Measurements from ENCODE around the gene ATP6V1D. TPM values are rescaled to one million over a fixed set of nuclear protein-coding genes. Genes with fewer than 3 reads are reported as not detected.
"Not testable (repeated sequence)": the region's sequence is repeated elsewhere in the genome, so short reads cannot be mapped to it uniquely, and the experiment has no call there.

The ATP6V1D gene
- total RNA-seq, 1 experiment from 2014 or later, result 53.2 TPM

- peaks cover 40% of the 10 kb centered on the region for H3K36me3 ChIP-seq
- DNase-seq, result no peak
- H3K27me3 ChIP-seq, result no peaks in the 10 kb centered on the region
- H3K9me3 ChIP-seq, result no peaks in the 10 kb centered on the region
- no peak overlapping the region for H3K4me3 ChIP-seq
Observed at GRCh38 chr14:67385120-67385519, 25.5 kb upstream of the ATP6V1D start.

- H3K4me3 ChIP-seq, result no peak overlapping the region
- H3K27me3 ChIP-seq, result no peaks in the 10 kb centered on the region
- peaks cover 61% of the 10 kb centered on the region for H3K36me3 ChIP-seq
- H3K9me3 ChIP-seq, result no peaks in the 10 kb centered on the region
- DNase-seq, result no peak
Observed at GRCh38 chr14:67377916-67378315, 18.3 kb upstream of the ATP6V1D start.

GRCh38 chr14:67373347-67373746, 13.7 kb upstream of the ATP6V1D start:
- Histone ChIP-seq H3K36me3 (peaks cover 49% of the 10 kb centered on the region), H3K4me3 (no peak overlapping the region), H3K9me3 (no peaks in the 10 kb centered on the region), H3K27me3 (no peaks in the 10 kb centered on the region)
- no peak for DNase-seq

- Histone ChIP-seq H3K9me3 (no peaks in the 10 kb centered on the region), H3K36me3 (peaks cover 52% of the 10 kb centered on the region), H3K27me3 (no peaks in the 10 kb centered on the region), H3K4me3 (no peak overlapping the region)
- DNase-seq, result no peak
Observed at GRCh38 chr14:67372833-67373232, 13.2 kb upstream of the ATP6V1D start.

GRCh38 chr14:67371247-67372148, 11.9 kb upstream of the ATP6V1D start:
- no peak for DNase-seq
- peaks cover 56% of the 10 kb centered on the region for H3K36me3 ChIP-seq

GRCh38 chr14:67370830-67371229, 11.2 kb upstream of the ATP6V1D start:
- Histone ChIP-seq H3K4me3 (no peak overlapping the region), H3K27me3 (no peaks in the 10 kb centered on the region), H3K9me3 (no peaks in the 10 kb centered on the region), H3K36me3 (peaks cover 57% of the 10 kb centered on the region)
- DNase-seq, result peak; percentile 7

More at GRCh38 chr14:67371247-67372148, 11.9 kb upstream of the ATP6V1D start:
- Histone ChIP-seq H3K4me3 (no peak overlapping the region), H3K27me3 (no peaks in the 10 kb centered on the region), H3K9me3 (no peaks in the 10 kb centered on the region)

GRCh38 chr14:67365476-67365875, 5.9 kb upstream of the ATP6V1D start:
- Histone ChIP-seq H3K9me3 (no peaks in the 10 kb centered on the region), H3K27me3 (no peaks in the 10 kb centered on the region), H3K4me3 (no peak overlapping the region), H3K36me3 (peaks cover 72% of the 10 kb centered on the region)
- DNase-seq, result no peak

- Histone ChIP-seq H3K4me3 (peak overlapping the region; percentile 78), H3K27me3 (no peaks in the 10 kb centered on the region), H3K9me3 (no peaks in the 10 kb centered on the region), H3K36me3 (peaks cover 36% of the 10 kb centered on the region)
- no peak for DNase-seq
Observed at GRCh38 chr14:67360470-67361206, 1.0 kb upstream of the ATP6V1D start.

- peak overlapping the region; percentile 78 for H3K4me3 ChIP-seq
- no peaks in the 10 kb centered on the region for H3K9me3 ChIP-seq
- H3K27me3 ChIP-seq, result no peaks in the 10 kb centered on the region
- peaks cover 23% of the 10 kb centered on the region for H3K36me3 ChIP-seq
- peak; percentile 44 for DNase-seq
Observed at GRCh38 chr14:67358924-67359774, 455 bp downstream of the ATP6V1D start.

GRCh38 chr14:67357969-67358354, 1.6 kb downstream of the ATP6V1D start:
- H3K4me3 ChIP-seq, result peak overlapping the region; percentile 78

GRCh38 chr14:67357186-67357968, 2.2 kb downstream of the ATP6V1D start:
- no peak overlapping the region for H3K4me3 ChIP-seq
- peaks cover 7% of the 10 kb centered on the region; the same call in 1 of the 2 replicates for H3K36me3 ChIP-seq
- DNase-seq, result no peak
- no peaks in the 10 kb centered on the region for H3K27me3 ChIP-seq
- no peaks in the 10 kb centered on the region for H3K9me3 ChIP-seq

More at GRCh38 chr14:67357969-67358354, 1.6 kb downstream of the ATP6V1D start:
- no peak for DNase-seq
- Histone ChIP-seq H3K9me3 (no peaks in the 10 kb centered on the region), H3K27me3 (no peaks in the 10 kb centered on the region), H3K36me3 (peaks cover 13% of the 10 kb centered on the region)

- no peak overlapping the region for H3K4me3 ChIP-seq
- H3K27me3 ChIP-seq, result no peaks in the 10 kb centered on the region
- no peaks in the 10 kb centered on the region for H3K9me3 ChIP-seq
- H3K36me3 ChIP-seq, result peaks cover 17% of the 10 kb centered on the region
- no peak for DNase-seq
Observed at GRCh38 chr14:67352055-67352454, 7.5 kb downstream of the ATP6V1D start.

- no peak for DNase-seq
- no peak overlapping the region for H3K4me3 ChIP-seq
- no peaks in the 10 kb centered on the region for H3K9me3 ChIP-seq
- no peaks in the 10 kb centered on the region for H3K27me3 ChIP-seq
- H3K36me3 ChIP-seq, result peaks cover 18% of the 10 kb centered on the region
Observed at GRCh38 chr14:67345583-67345982, 14.0 kb downstream of the ATP6V1D start.

GRCh38 chr14:67343601-67344230, 15.9 kb downstream of the ATP6V1D start:
- Histone ChIP-seq H3K36me3 (peaks cover 5% of the 10 kb centered on the region; the same call in 1 of the 2 replicates), H3K4me3 (no peak overlapping the region), H3K27me3 (no peaks in the 10 kb centered on the region), H3K9me3 (no peaks in the 10 kb centered on the region)
- no peak for DNase-seq

- H3K36me3 ChIP-seq, result peaks cover 10% of the 10 kb centered on the region
- H3K9me3 ChIP-seq, H3K4me3 ChIP-seq, DNase-seq, H3K27me3 ChIP-seq: not testable (repeated sequence)
Observed at GRCh38 chr14:67341231-67341630, 18.4 kb downstream of the ATP6V1D start.

Measured in MG63 (cell line).